Endothelial cell of umbilical vein (primary cell): ENCODE data around the gene GLRX2. TPM values are rescaled to one million over a fixed set of nuclear protein-coding genes. Genes with fewer than 3 reads are reported as not detected.

ENCODE experiments used
- BruUV-seq: library from RNA; stranded (reverse); fragments of 400-500 nt; replicated peaks from 2 replicates; lab custom pipeline; 2021; lab: Mats Ljungman, UMichigan
- CTCF ChIA-PET: fragments of 300-600, 350-600 bp; sonication (Branson Sonifier 250); formaldehyde crosslinking; loops from one replicate; lab custom pipeline; 2021; ENCODE audit warnings: antibody characterized with exemption, inconsistent platforms; lab: Charles Lee
- POLR2A ChIA-PET: fragments of 300-600, 350-600 bp; sonication (Branson Sonifier 250); formaldehyde crosslinking; loops from one replicate; lab custom pipeline; 2021; ENCODE audit warnings: antibody characterized with exemption, inconsistent platforms; lab: Charles Lee
- DNase-seq: peaks from one replicate; pipeline ENCODE4 v3.0.0-alpha.2; 2011; ENCODE audit warnings: low read depth, low spot score
- FAIRE-seq: peaks from 2 replicates; lab custom pipeline; 2011; peaks lifted over from hg19 to GRCh38; lab: Jason Lieb, UNC
- H2AFZ ChIP-seq: 2 replicates; pipeline ENCODE4 v1.6.0; 2012; ENCODE audit warnings: low read depth, low read length, control low read depth, inconsistent platforms
- H3K27ac ChIP-seq: 2 replicates; pipeline ENCODE4 v1.5.1; 2011; ENCODE audit warnings: low read depth, mild to moderate bottlenecking, control low read depth, low read length, moderate library complexity; ENCODE audit not compliant: insufficient read depth
- H3K27me3 ChIP-seq, 2 experiments: 2 replicates each; pipeline versions ENCODE4 v1.6.0 to v1.6.1; 2011; ENCODE audit warnings: low read length in 2 of 2, mixed read lengths in 1 of 2; ENCODE audit not compliant: control insufficient read depth in 2 of 2, insufficient read depth in 2 of 2
- H3K36me3 ChIP-seq, 2 experiments: 2 replicates in 1 of 2; 3 replicates in 1 of 2; pipeline ENCODE4 v1.5.1; 2011; ENCODE audit warnings: low read length in 2 of 2, mild to moderate bottlenecking in 1 of 2, moderate library complexity in 1 of 2; ENCODE audit not compliant: control insufficient read depth in 2 of 2, insufficient read depth in 2 of 2; ENCODE audit errors: extremely low read depth in 1 of 2
- H3K4me1 ChIP-seq: 3 replicates; pipeline ENCODE4 v1.5.1; 2011; ENCODE audit warnings: mild to moderate bottlenecking, low read length; ENCODE audit not compliant: control insufficient read depth, insufficient read depth; ENCODE audit errors: extremely low read depth
- H3K4me2 ChIP-seq: 2 replicates; pipeline ENCODE4 v1.6.1; 2011; ENCODE audit warnings: low read length, control low read depth, mixed read lengths; ENCODE audit not compliant: insufficient read depth
- H3K4me3 ChIP-seq, 3 experiments: fragments of 200-600 bp in 1 of 3; sonication (generic), shearing (Covaris generic) in 1 of 3; replicated peaks in 1 of 3; 2 replicates each; pipeline ENCODE4 v1.5.1; 2011 to 2016; ENCODE audit warnings: control low read depth in 3 of 3, low read length in 3 of 3, mild to moderate bottlenecking in 2 of 3, inconsistent platforms in 1 of 3, low read depth in 1 of 3, moderate library complexity in 1 of 3; ENCODE audit not compliant: insufficient read depth in 1 of 3
- H3K79me2 ChIP-seq: 2 replicates; pipeline ENCODE4 v1.6.0; 2012; ENCODE audit warnings: low read length, inconsistent platforms; ENCODE audit not compliant: control insufficient read depth, insufficient read depth
- H3K9ac ChIP-seq: replicated peaks from 2 replicates; pipeline ENCODE3; 2011; ENCODE audit warnings: low read length, control low read depth; ENCODE audit not compliant: insufficient read depth; ENCODE audit errors: extremely low read depth
- H3K9me1 ChIP-seq: replicated peaks from 3 replicates; pipeline ENCODE4 v1.6.0; 2011; ENCODE audit warnings: mild to moderate bottlenecking, low read length; ENCODE audit not compliant: control insufficient read depth, insufficient read depth; ENCODE audit errors: extremely low read depth
- H3K9me3 ChIP-seq: replicated peaks from 2 replicates; pipeline ENCODE4 v1.5.1; 2012; ENCODE audit warnings: low read length, inconsistent platforms; ENCODE audit not compliant: control insufficient read depth, insufficient read depth
- H4K20me1 ChIP-seq: replicated peaks from 2 replicates; pipeline ENCODE3; 2011; ENCODE audit warnings: mild to moderate bottlenecking, low read length; ENCODE audit not compliant: control insufficient read depth, insufficient read depth; ENCODE audit errors: extremely low read depth
- EZH2 ChIP-seq: IDR thresholded peaks from 2 replicates; pipeline ENCODE4 v1.6.1; 2012; ENCODE audit warnings: borderline replicate concordance, low read depth, mild to moderate bottlenecking, moderate library complexity, low read length, inconsistent platforms; ENCODE audit not compliant: severe bottlenecking
- FOS ChIP-seq: IDR thresholded peaks from 2 replicates; pipeline ENCODE4 v1.6.1; 2011; ENCODE audit warnings: mild to moderate bottlenecking, low read length, moderate library complexity, borderline replicate concordance; ENCODE audit not compliant: insufficient read depth
- GATA2 ChIP-seq: IDR thresholded peaks from 2 replicates; pipeline ENCODE4 v1.7.0; 2011; ENCODE audit warnings: low read depth, mild to moderate bottlenecking, moderate library complexity, mixed read lengths, low read length; ENCODE audit not compliant: insufficient read length, insufficient read depth
- JUN ChIP-seq: IDR thresholded peaks from 2 replicates; pipeline ENCODE4 v1.6.1; 2011; ENCODE audit warnings: borderline replicate concordance, low read depth; ENCODE audit not compliant: insufficient read length, insufficient read depth
- MYC ChIP-seq: IDR thresholded peaks from one replicate; pipeline ENCODE4 v1.6.1; 2011; ENCODE audit warnings: mild to moderate bottlenecking, low read depth, low read length
- POLR2A ChIP-seq: IDR thresholded peaks from 2 replicates; pipeline ENCODE4 v1.6.1; 2012; ENCODE audit warnings: low read depth, mild to moderate bottlenecking, control low read depth, low read length
- POLR2AphosphoS5 ChIP-seq: IDR thresholded peaks from 2 replicates; pipeline ENCODE4 v1.6.1; 2012; ENCODE audit warnings: low read depth, mild to moderate bottlenecking, control low read depth, low read length, moderate library complexity; ENCODE audit not compliant: insufficient read depth
- dilution Hi-C: fragments of 300-500 bp; cut with MboI; formaldehyde crosslinking; loops from one replicate; pipeline ENCODE4 v1.15.0; 2019; ENCODE audit warnings: low sequenced_read_pairs; ENCODE audit not compliant: extremely low pct_ligation_motif_present
- intact Hi-C: fragments of 100-400 bp; cut with micrococcal nuclease; formaldehyde crosslinking; loops from one replicate; pipeline ENCODE4 v1.10.0; 2022
- polyA plus RNA-seq, 4 experiments: library from polyadenylated mRNA; depleted of rRNA in 3 of 4; stranded (reverse) in 3 of 4; unstranded in 1 of 4; fragments of >200 nt; gene quantifications; 2 replicates each; pipeline versions ENCODE4 v1.2.1 to v1.2.3, GENCODE V29; 2011 to 2012; ENCODE audit warnings: missing spikeins in 1 of 4
- total RNA-seq: library from RNA; stranded (reverse); gene quantifications from 2 replicates; pipeline ENCODE4 v1.2.3, GENCODE V29; 2021
- TF ChIP-seq, protein P1 (sequence below): IDR thresholded peaks from 2 replicates; pipeline ENCODE4 v1.6.1; 2011; ENCODE audit not compliant: insufficient read depth, insufficient read length
- TF ChIP-seq, protein P2 (sequence below), 2 donors: IDR thresholded peaks; 1 replicate in 1 of 2; 2 replicates in 1 of 2; pipeline ENCODE4 v1.5.1; 2011; ENCODE audit warnings: low read length in 2 of 2, mild to moderate bottlenecking in 2 of 2, moderate library complexity in 2 of 2, control low read depth in 1 of 2, inconsistent platforms in 1 of 2, low read depth in 1 of 2; ENCODE audit not compliant: insufficient read depth in 1 of 2; ENCODE audit errors: extremely low read depth in 1 of 2

The GLRX2 gene
- total and polyA plus RNA-seq, 2 donors (not counting 3 experiments of a cell fraction or from before 2014, with no cell fraction given) = 13.1 to 21.5 TPM

- H3K27ac ChIP-seq = no peak overlapping the region
- no peak for FAIRE-seq
- ChIA-PET POLR2A (no interaction called here), CTCF (interaction anchor here (0.6 to 0.7 kb wide), 2 partner anchors 12 to 40 kb away, joined by 3 read pairs; partner anchors contain the start of gene CDC73)
- no peaks in the 10 kb centered on the region for H4K20me1 ChIP-seq
- no peaks in the 10 kb centered on the region for H3K36me3 ChIP-seq
- no peak overlapping the region for H2AFZ ChIP-seq
- dilution Hi-C loops (no loop called here), intact Hi-C loops (no loop called here)
- H3K9ac ChIP-seq = no peak overlapping the region
- no peaks in the 10 kb centered on the region for H3K9me3 ChIP-seq
- H3K9me1 ChIP-seq = no peaks in the 10 kb centered on the region
- H3K4me2 ChIP-seq = no peak overlapping the region
- peaks cover 6% of the 10 kb centered on the region for H3K4me1 ChIP-seq
- no peaks in the 10 kb centered on the region for H3K79me2 ChIP-seq
- H3K4me3 ChIP-seq = no peak overlapping the region
- TF ChIP-seq FOS (no peak), POLR2A (no peak), JUN (no peak), GATA2 (no peak)
- no peaks in the 10 kb centered on the region for H3K27me3 ChIP-seq
- no peak for DNase-seq
- no TSS peak for BruUV-seq
These were observed 4.4 kb upstream of the GLRX2 start for GRCh38 chr1:193109619-193110018.

DNA sequence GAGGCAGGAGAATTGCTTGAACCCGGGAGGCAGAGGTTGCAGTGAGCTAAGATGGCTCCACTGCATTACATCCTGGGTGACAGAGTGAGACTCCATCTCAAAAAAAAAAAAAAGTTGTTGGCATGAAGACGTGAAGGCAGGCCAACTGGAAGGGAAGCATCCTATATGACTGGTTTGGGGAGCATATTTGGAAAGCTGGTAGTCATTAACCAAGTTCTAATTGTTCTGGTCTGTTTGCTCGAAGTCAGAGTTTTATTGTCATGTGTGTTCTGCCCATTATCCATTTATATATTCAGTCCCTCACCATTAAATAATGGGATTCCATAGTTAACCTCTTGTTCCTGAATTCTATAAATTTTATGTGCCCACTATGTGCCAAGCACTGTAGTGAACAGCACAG is 3.3 kb upstream of the GLRX2 start:
- DNase-seq = no peak
- no peaks in the 10 kb centered on the region for H4K20me1 ChIP-seq
- H3K4me3 ChIP-seq = no peak overlapping the region
- no peak overlapping the region for H3K9ac ChIP-seq
- no peaks in the 10 kb centered on the region for H3K36me3 ChIP-seq
- H3K9me3 ChIP-seq = no peaks in the 10 kb centered on the region
- no peak overlapping the region for H3K4me2 ChIP-seq
- no peak for FAIRE-seq
- no peaks in the 10 kb centered on the region for H3K9me1 ChIP-seq
- H3K27me3 ChIP-seq = no peaks in the 10 kb centered on the region
- no peak overlapping the region for H3K27ac ChIP-seq
- dilution Hi-C loops (no loop called here), intact Hi-C loops (no loop called here)
- BruUV-seq = no TSS peak
- no peak overlapping the region for H2AFZ ChIP-seq
- POLR2A ChIA-PET = no interaction called here
- CTCF ChIA-PET = interaction anchor here (1.7 kb wide), 1 partner anchor 13 kb away, joined by 8 read pairs; the partner anchor contains the start of gene CDC73
- no peak for TF ChIP-seq POLR2AphosphoS5
- TF ChIP-seq EZH2 = no peak
- TF ChIP-seq MYC = no peak
- no peak for TF ChIP-seq FOS
- TF ChIP-seq GATA2 = no peak
- no peak for TF ChIP-seq POLR2A
- TF ChIP-seq, protein P1, sequence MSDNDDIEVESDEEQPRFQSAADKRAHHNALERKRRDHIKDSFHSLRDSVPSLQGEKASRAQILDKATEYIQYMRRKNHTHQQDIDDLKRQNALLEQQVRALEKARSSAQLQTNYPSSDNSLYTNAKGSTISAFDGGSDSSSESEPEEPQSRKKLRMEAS = no peak
- TF ChIP-seq JUN = no peak
- TF ChIP-seq, protein P2, sequence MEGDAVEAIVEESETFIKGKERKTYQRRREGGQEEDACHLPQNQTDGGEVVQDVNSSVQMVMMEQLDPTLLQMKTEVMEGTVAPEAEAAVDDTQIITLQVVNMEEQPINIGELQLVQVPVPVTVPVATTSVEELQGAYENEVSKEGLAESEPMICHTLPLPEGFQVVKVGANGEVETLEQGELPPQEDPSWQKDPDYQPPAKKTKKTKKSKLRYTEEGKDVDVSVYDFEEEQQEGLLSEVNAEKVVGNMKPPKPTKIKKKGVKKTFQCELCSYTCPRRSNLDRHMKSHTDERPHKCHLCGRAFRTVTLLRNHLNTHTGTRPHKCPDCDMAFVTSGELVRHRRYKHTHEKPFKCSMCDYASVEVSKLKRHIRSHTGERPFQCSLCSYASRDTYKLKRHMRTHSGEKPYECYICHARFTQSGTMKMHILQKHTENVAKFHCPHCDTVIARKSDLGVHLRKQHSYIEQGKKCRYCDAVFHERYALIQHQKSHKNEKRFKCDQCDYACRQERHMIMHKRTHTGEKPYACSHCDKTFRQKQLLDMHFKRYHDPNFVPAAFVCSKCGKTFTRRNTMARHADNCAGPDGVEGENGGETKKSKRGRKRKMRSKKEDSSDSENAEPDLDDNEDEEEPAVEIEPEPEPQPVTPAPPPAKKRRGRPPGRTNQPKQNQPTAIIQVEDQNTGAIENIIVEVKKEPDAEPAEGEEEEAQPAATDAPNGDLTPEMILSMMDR (IDR thresholded peaks at IDR 0.05; ENCODE audit: extremely low read depth in 1 of 2, insufficient read depth in 1 of 2, low read depth in 1 of 2, low read length in 2 of 2) = no peak
- H3K4me1 ChIP-seq = peaks cover 14% of the 10 kb centered on the region
- H3K79me2 ChIP-seq = peaks cover 9% of the 10 kb centered on the region
